Naive thymus-derived CD4-positive, alpha-beta T cell (primary cell): Measurements from ENCODE around the gene PTPRT. TPM values are rescaled to one million over a fixed set of nuclear protein-coding genes. Genes with fewer than 3 reads are reported as not detected.

Experiments
- ATAC-seq: fragments of 150-1000 bp; cut with Tn5 transposase; 2 replicates; pipeline ENCODE4 v1.10.0; 2021; ENCODE audit warnings: mild to moderate bottlenecking, moderate library complexity
- CTCF ChIA-PET: fragments of 350-600 bp; sonication (Branson Sonifier 250); formaldehyde crosslinking; loops from one replicate; lab custom pipeline; 2021; ENCODE audit warnings: antibody characterized with exemption; lab: Charles Lee
- POLR2A ChIA-PET: fragments of 350-600 bp; sonication (Branson Sonifier 250); formaldehyde crosslinking; loops from one replicate; lab custom pipeline; 2021; ENCODE audit warnings: antibody characterized with exemption, inconsistent platforms; lab: Charles Lee
- DNase-seq, 9 donors: peaks; one replicate each; pipeline versions ENCODE4 v3.0.0 to v3.0.0-alpha.2; 2020 to 2022; ENCODE audit warnings: mixed read lengths in 1 of 9
- H3K27ac ChIP-seq: one replicate; pipeline ENCODE4 v1.7.0; 2013; ENCODE audit warnings: mild to moderate bottlenecking, low read depth, low read length, moderate library complexity
- H3K27me3 ChIP-seq, 2 donors: one replicate each; pipeline ENCODE4 v1.7.0; 2013; ENCODE audit warnings: low read length in 2 of 2, mild to moderate bottlenecking in 2 of 2, moderate library complexity in 2 of 2; ENCODE audit not compliant: control insufficient read depth in 2 of 2, insufficient read depth in 2 of 2
- H3K36me3 ChIP-seq, 3 experiments: 1 replicate in 2 of 3; 2 replicates in 1 of 3; pipeline ENCODE4 v1.7.0; 2013; ENCODE audit warnings: low read length in 3 of 3, mild to moderate bottlenecking in 3 of 3, moderate library complexity in 1 of 3; ENCODE audit not compliant: insufficient read depth in 3 of 3, control insufficient read depth in 2 of 3
- H3K4me1 ChIP-seq, 2 donors: one replicate each; pipeline ENCODE4 v1.7.0; 2013; ENCODE audit warnings: low read length in 2 of 2, mild to moderate bottlenecking in 2 of 2, moderate library complexity in 1 of 2; ENCODE audit not compliant: control insufficient read depth in 2 of 2, insufficient read depth in 2 of 2
- H3K4me3 ChIP-seq: 2 replicates; pipeline ENCODE4 v1.7.0; 2013; ENCODE audit warnings: mild to moderate bottlenecking, low read length
- H3K9me3 ChIP-seq, 3 experiments: 1 replicate in 2 of 3; 2 replicates in 1 of 3; pipeline ENCODE4 v1.7.0; 2013; ENCODE audit warnings: low read length in 3 of 3; ENCODE audit not compliant: control insufficient read depth in 2 of 3
- H3K27ac Mint-ChIP-seq, 9 donors: one replicate each; pipeline ENCODE4 v1.8.0; 2020 to 2022; ENCODE audit warnings: mixed read lengths in 9 of 9, mild to moderate bottlenecking in 8 of 9, moderate library complexity in 5 of 9, inconsistent platforms in 2 of 9
- H3K27me3 Mint-ChIP-seq, 5 donors: one replicate each; pipeline ENCODE4 v1.8.0; 2021 to 2022; ENCODE audit warnings: mixed read lengths in 5 of 5, mild to moderate bottlenecking in 1 of 5
- H3K36me3 Mint-ChIP-seq, 5 donors: one replicate each; pipeline ENCODE4 v1.8.0; 2020 to 2022; ENCODE audit warnings: mixed read lengths in 5 of 5, mild to moderate bottlenecking in 3 of 5, inconsistent platforms in 1 of 5
- H3K4me1 Mint-ChIP-seq, 7 donors: one replicate each; pipeline ENCODE4 v1.8.0; 2020 to 2022; ENCODE audit warnings: mixed read lengths in 7 of 7, mild to moderate bottlenecking in 3 of 7, inconsistent platforms in 1 of 7
- H3K4me3 Mint-ChIP-seq, 10 donors: one replicate each; pipeline ENCODE4 v1.8.0; 2020 to 2022; ENCODE audit warnings: mild to moderate bottlenecking in 10 of 10, mixed read lengths in 10 of 10, moderate library complexity in 6 of 10, inconsistent platforms in 2 of 10
- H3K9me3 Mint-ChIP-seq, 11 donors: one replicate each; pipeline ENCODE4 v1.8.0; 2020 to 2022; ENCODE audit warnings: mixed read lengths in 11 of 11, mild to moderate bottlenecking in 4 of 11, inconsistent platforms in 1 of 11, moderate library complexity in 1 of 11
- intact Hi-C, 2 donors: fragments of 100-400 bp; cut with micrococcal nuclease; formaldehyde crosslinking; loops; one replicate each; pipeline ENCODE4 v1.15.1; 2023
- polyA plus RNA-seq, 2 donors: library from polyadenylated mRNA; unstranded; fragments of 300-500 nt; fragmentation: Illumina TruSeq; gene quantifications; one replicate each; pipeline ENCODE4 v1.2.3, GENCODE V29; 2021
- total RNA-seq, 6 experiments: library from RNA in 5 of 6; stranded (reverse) in 5 of 6; gene quantifications; 1 replicate in 5 of 6; 2 replicates in 1 of 6; pipeline ENCODE4 v1.2.3 and lab custom pipeline; 2021 to 2026

The PTPRT gene
- total and polyA plus RNA-seq, 7 experiments from 2014 or later = not detected

DNA sequence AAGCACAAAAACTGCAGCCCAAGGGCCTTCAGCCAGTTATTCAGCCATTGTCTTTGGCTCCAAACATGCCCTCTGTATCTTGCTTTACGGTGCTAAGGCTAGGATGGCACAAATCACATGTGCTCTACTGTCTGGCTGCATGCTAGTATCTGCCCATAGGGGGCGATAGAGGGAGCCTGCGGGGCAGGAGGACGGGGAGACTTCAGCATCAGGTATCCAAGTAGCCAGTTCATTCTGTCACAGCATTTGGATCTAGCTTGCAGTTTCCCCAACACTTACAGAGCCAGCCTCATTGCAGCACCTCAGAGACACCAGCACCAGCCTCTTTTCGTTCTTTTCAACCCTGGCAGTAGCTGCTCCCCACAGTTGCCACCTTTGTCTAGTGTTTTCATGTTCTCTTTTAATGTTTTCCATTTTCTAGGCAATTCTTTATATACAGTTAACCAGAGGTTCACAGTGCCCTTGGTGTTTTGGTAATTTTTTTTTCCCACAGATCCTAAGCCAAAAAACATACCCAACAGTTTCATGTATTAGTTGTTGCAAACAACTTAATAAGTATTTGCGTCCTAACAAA is 705.9 kb downstream of the PTPRT start:
- intact Hi-C loops = no loop called here
- no peak overlapping the region for H3K27ac Mint-ChIP-seq
- peaks cover 0 to 7% (median 2%) of the 10 kb centered on the region in 11 donors for H3K9me3 Mint-ChIP-seq
- Histone ChIP-seq H3K4me1 (no peaks in the 10 kb centered on the region), H3K27me3 (no peaks in the 10 kb centered on the region), H3K27ac (no peak overlapping the region), H3K4me3 (no peak overlapping the region), H3K9me3 (no peaks in the 10 kb centered on the region), H3K36me3 (no peaks in the 10 kb centered on the region)
- ATAC-seq (no peak), DNase-seq (no peak)
- H3K4me3 Mint-ChIP-seq = no peak overlapping the region
- peaks cover 0 to 8% (median 0%) of the 10 kb centered on the region in 5 donors for H3K36me3 Mint-ChIP-seq
- H3K4me1 Mint-ChIP-seq = peaks cover 0 to 5% (median 0%) of the 10 kb centered on the region in 7 donors
- ChIA-PET POLR2A (no interaction called here), CTCF (no interaction called here)
- peaks cover 0 to 9% (median 0%) of the 10 kb centered on the region in 5 donors for H3K27me3 Mint-ChIP-seq

DNA sequence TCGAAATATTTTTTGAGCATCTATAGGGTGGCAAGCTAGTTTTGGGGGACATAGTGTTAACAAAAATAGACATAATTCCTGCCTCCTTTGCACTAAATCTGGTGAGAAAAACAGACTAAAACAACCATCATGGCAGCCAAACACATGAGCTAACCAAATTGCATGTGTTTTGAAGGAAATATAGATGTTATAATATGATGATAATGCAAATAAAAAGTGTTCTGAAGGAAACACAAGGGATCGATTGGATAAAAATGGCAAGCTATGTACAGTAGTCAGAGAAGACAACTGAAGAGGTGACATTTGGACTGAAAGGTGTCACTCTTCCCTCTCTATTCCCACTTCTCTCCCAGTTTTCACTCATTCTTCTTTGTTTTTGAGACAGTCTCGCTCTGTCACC is 706.9 kb downstream of the PTPRT start:
- Mint-ChIP-seq H3K4me3 (no peak overlapping the region), H3K9me3 (peaks cover 0 to 7% (median 4%) of the 10 kb centered on the region in 11 donors), H3K27me3 (peaks cover 0 to 6% (median 0%) of the 10 kb centered on the region in 5 donors), H3K4me1 (peaks cover 0 to 5% (median 0%) of the 10 kb centered on the region in 7 donors), H3K27ac (no peak overlapping the region), H3K36me3 (peaks cover 0 to 8% (median 0%) of the 10 kb centered on the region in 5 donors)
- ATAC-seq (no peak), DNase-seq (no peak)
- Histone ChIP-seq H3K4me1 (no peaks in the 10 kb centered on the region), H3K27ac (no peak overlapping the region), H3K9me3 (no peaks in the 10 kb centered on the region), H3K4me3 (no peak overlapping the region), H3K27me3 (no peaks in the 10 kb centered on the region), H3K36me3 (no peaks in the 10 kb centered on the region)
- ChIA-PET CTCF (no interaction called here), POLR2A (no interaction called here)
- intact Hi-C loops = no loop called here

DNA sequence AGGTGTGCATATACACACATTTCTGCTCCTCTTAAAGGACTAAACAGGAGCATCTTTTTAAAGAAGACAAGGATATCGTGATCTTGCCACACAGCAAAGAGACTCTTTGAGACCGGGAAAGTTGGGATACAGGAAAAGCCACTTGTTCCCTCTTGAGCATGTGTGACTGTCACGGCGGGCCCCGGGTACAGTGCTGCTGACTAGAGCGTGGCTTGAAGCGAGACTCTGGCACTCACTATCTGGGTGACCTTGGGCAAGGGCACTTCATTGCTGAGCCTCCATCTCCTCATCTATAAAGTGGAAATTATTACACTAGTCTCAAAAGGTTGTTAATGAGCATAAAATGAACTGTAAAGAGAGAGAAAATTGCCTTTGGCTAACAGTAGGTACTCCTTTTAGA is 713.9 kb downstream of the PTPRT start:
- ATAC-seq (no peak), DNase-seq (no peak)
- Mint-ChIP-seq H3K4me1 (no peaks in the 10 kb centered on the region), H3K27me3 (peaks cover 0 to 5% (median 0%) of the 10 kb centered on the region in 5 donors), H3K4me3 (no peak overlapping the region), H3K27ac (no peak overlapping the region), H3K9me3 (peaks cover 0 to 5% (median 3%) of the 10 kb centered on the region in 11 donors), H3K36me3 (no peaks in the 10 kb centered on the region)
- ChIA-PET POLR2A (no interaction called here), CTCF (interaction anchor here (1.0 kb wide), 1 partner anchor 9 kb away, joined by 4 read pairs; no protein-coding TSS in a partner anchor)
- H3K4me1 ChIP-seq = no peaks in the 10 kb centered on the region
- H3K9me3 ChIP-seq = no peaks in the 10 kb centered on the region
- intact Hi-C loops = no loop called here
- H3K36me3 ChIP-seq = no peaks in the 10 kb centered on the region
- no peak overlapping the region for H3K27ac ChIP-seq
- no peaks in the 10 kb centered on the region for H3K27me3 ChIP-seq
- no peak overlapping the region for H3K4me3 ChIP-seq

GRCh38 chr20:42474646-42475045 is 715.1 kb downstream of the PTPRT start:
- H3K9me3 ChIP-seq = no peaks in the 10 kb centered on the region
- Mint-ChIP-seq H3K36me3 (no peaks in the 10 kb centered on the region), H3K9me3 (peaks cover 0 to 9% (median 2%) of the 10 kb centered on the region in 11 donors), H3K27ac (no peak overlapping the region), H3K4me1 (no peaks in the 10 kb centered on the region), H3K27me3 (peaks cover 0 to 5% (median 0%) of the 10 kb centered on the region in 5 donors), H3K4me3 (peak overlapping the region in 1 of 10 donors; percentile 41)
- CTCF ChIA-PET = interaction anchor here (1.0 kb wide), 1 partner anchor 8 kb away, joined by 4 read pairs; no protein-coding TSS in a partner anchor
- no peak overlapping the region for H3K4me3 ChIP-seq
- POLR2A ChIA-PET = no interaction called here
- H3K4me1 ChIP-seq = no peaks in the 10 kb centered on the region
- H3K36me3 ChIP-seq = no peaks in the 10 kb centered on the region
- ATAC-seq (no peak), DNase-seq (no peak)
- no peak overlapping the region for H3K27ac ChIP-seq
- no peaks in the 10 kb centered on the region for H3K27me3 ChIP-seq
- intact Hi-C loops = no loop called here

GRCh38 chr20:42472198-42472597 is 717.5 kb downstream of the PTPRT start:
- POLR2A ChIA-PET = no interaction called here
- peaks cover 0 to 8% (median 0%) of the 10 kb centered on the region in 5 donors for H3K27me3 Mint-ChIP-seq
- peaks cover 0 to 5% (median 1%) of the 10 kb centered on the region in 11 donors for H3K9me3 Mint-ChIP-seq
- intact Hi-C loops = no loop called here
- H3K9me3 ChIP-seq = no peaks in the 10 kb centered on the region
- CTCF ChIA-PET = no interaction called here
- H3K27me3 ChIP-seq = no peaks in the 10 kb centered on the region
- no peak for ATAC-seq
- H3K36me3 ChIP-seq = no peaks in the 10 kb centered on the region
- no peak overlapping the region for H3K27ac Mint-ChIP-seq
- DNase-seq = no peak
- H3K4me1 Mint-ChIP-seq = no peaks in the 10 kb centered on the region
- H3K4me3 Mint-ChIP-seq = no peak overlapping the region
- no peak overlapping the region for H3K27ac ChIP-seq
- H3K4me1 ChIP-seq = no peaks in the 10 kb centered on the region
- no peaks in the 10 kb centered on the region for H3K36me3 Mint-ChIP-seq
- no peak overlapping the region for H3K4me3 ChIP-seq

GRCh38 chr20:42461965-42462593 is 727.6 kb downstream of the PTPRT start:
- CTCF ChIA-PET = no interaction called here
- Mint-ChIP-seq H3K36me3 (no peaks in the 10 kb centered on the region), H3K27me3 (peaks cover 0 to 26% (median 12%) of the 10 kb centered on the region in 5 donors), H3K4me1 (no peaks in the 10 kb centered on the region), H3K9me3 (peaks cover 0 to 18% (median 5%) of the 10 kb centered on the region in 11 donors), H3K27ac (no peak overlapping the region), H3K4me3 (no peak overlapping the region)
- intact Hi-C loops = no loop called here
- H3K27me3 ChIP-seq = no peaks in the 10 kb centered on the region
- H3K9me3 ChIP-seq = no peaks in the 10 kb centered on the region
- H3K36me3 ChIP-seq = no peaks in the 10 kb centered on the region
- H3K4me3 ChIP-seq = no peak overlapping the region
- POLR2A ChIA-PET = no interaction called here
- no peaks in the 10 kb centered on the region for H3K4me1 ChIP-seq
- no peak for DNase-seq
- H3K27ac ChIP-seq = no peak overlapping the region
- ATAC-seq = no peak

- Mint-ChIP-seq H3K27me3 (peaks cover 0 to 26% (median 12%) of the 10 kb centered on the region in 5 donors), H3K4me1 (no peaks in the 10 kb centered on the region), H3K4me3 (no peak overlapping the region), H3K9me3 (peaks cover 0 to 12% (median 5%) of the 10 kb centered on the region in 11 donors), H3K27ac (no peak overlapping the region), H3K36me3 (no peaks in the 10 kb centered on the region)
- H3K27ac ChIP-seq = no peak overlapping the region
- ATAC-seq (no peak), DNase-seq (no peak)
- no peak overlapping the region for H3K4me3 ChIP-seq
- ChIA-PET POLR2A (no interaction called here), CTCF (no interaction called here)
- intact Hi-C loops = no loop called here
- no peaks in the 10 kb centered on the region for H3K4me1 ChIP-seq
- no peaks in the 10 kb centered on the region for H3K9me3 ChIP-seq
- no peaks in the 10 kb centered on the region for H3K27me3 ChIP-seq
- H3K36me3 ChIP-seq = no peaks in the 10 kb centered on the region
Measured at GRCh38 chr20:42461291-42461690, 728.4 kb downstream of the PTPRT start.
